GM18868 (cell line): ENCODE data around the gene MRGPRX2.

ENCODE experiments used
- ATAC-seq: cut with Tn5 transposase; IDR thresholded peaks from one replicate; pipeline ENCODE4 v1.9.1; 2021; ENCODE audit warnings: mild to moderate bottlenecking, moderate library complexity; ENCODE audit not compliant: unreplicated experiment

MRGPRX2 gene

GRCh38 chr11:19076744-19077589 is 16.4 kb upstream of the MRGPRX2 start:
- peak; percentile 82 for ATAC-seq

DNA sequence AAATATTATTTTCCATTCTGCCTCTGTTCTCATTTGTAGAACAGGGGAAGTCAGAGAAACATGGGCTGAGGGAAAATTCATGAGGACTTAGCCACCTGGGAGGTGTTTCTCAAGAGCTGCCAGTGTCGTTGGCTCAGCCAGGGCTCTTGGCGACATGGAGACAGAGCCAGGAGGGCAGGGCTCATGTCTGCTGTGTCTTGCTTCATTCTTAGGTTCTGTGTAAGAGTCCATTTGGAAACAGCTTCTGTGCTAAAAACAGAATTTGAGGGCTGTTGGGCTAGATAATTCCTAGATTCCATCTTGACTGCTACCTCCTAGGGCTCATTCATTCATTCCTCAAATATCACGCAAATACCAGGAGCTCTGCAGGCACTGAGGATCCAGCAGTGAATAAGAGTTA is 15.1 kb upstream of the MRGPRX2 start:
- no peak for ATAC-seq

DNA sequence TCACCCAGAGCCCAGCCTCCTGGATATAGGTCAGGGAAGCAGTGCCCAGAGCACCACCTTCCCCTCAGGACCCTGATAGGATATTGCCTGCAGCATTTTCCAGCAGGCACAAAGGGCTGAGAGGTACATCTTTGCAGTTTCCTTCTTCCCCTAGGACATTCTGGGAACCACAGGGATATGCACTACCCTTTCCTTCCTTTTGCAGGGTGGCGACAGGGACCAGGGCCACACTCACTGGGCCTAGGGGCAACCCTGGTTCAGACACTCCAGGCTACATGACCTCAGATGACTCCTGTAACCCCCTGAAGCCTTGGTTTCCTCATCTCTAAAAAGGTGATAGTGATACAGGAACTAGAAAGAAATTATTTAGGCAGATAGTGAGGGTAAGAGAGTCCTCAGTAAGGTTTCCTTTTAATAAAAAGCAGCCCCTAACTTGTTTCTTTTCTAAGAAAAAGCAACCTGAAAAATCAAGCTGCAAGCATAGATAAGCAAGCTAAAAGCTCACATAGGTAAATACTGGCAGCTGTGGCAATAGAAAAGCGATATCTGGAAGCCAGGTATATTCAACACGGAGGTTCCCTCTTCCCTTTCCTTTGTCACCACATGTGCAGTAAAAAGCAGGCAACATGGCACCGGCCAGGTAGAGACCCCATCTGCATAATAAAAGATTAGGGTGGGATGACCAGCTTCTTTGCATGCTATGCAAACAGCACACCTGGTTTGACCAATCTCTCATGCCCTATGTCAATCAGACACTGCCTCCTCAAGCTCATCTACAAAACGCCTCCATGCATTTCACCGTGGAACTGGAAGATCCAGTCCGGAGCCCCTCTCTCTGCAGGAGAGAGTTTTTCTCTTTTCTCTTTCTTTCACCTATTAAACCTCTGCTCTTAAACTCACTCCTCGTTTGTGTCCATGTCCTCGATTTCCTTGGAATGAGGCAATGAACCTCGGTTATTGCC is 13.2 kb upstream of the MRGPRX2 start:
- no peak for ATAC-seq

DNA sequence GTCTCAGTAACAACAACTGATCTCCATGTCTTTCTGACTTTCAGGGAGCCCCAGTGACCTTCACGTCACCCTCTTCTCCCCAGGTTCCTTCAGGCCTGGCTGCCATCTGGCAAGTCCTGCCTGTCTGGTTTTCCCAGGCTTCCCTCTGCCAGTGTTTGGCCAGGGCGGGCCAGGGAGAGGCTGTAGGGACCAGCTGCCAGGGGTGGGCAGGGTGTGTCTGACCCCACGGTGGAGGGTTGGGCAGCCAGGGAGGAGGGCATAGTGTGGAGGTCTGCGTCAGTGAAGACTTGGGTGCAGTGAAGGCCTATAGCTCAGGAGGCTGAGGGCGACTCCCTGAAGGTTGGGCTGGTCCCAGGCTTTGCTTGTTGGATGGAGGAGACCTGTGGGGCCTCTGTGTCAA is 11.9 kb upstream of the MRGPRX2 start:
- ATAC-seq: no peak

DNA sequence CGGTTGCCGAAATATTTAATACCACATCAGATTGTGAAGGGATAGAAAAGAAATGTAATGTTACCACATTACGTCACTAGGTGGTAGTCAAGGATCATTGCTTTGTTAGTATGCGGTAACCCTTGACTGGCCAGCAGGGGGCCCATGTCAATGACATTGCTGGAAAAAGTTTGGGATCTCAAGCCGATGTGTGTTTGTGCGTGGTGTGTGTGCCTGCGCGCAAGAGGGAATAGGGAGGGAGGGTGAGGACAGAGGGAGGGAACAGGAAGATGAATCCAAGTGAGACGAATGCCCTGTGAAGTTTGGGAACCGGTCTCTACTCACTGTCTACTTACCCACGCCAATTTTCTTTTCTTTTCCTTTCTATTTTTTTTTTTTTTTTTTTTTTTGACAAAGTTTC is 10.7 kb upstream of the MRGPRX2 start:
- ATAC-seq: peak; percentile 98

GRCh38 chr11:19059833-19060232 is 684 bp downstream of the MRGPRX2 start:
- ATAC-seq: no peak

DNA sequence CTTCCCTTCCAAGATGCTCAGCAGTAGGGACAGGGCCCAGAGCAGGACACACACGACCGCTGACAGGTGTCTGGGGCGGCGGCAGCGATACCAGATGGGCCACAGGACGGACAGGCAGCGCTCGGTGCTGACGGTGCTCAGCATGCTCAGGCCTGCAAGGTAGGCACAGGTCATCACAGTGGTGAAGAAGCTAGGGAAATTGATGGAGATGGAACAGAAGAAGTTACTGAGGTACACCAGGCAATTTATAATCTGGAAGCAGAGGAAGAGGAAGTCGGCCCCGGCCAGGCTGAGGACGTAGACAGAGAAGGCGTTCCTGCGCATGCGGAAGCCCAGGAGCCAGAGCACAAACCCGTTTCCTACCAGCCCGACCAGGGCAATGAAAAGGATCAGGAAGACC is 4.6 kb downstream of the MRGPRX2 start:
- no peak for ATAC-seq

- ATAC-seq: no peak
Measured at GRCh38 chr11:19055016-19055415, 5.5 kb downstream of the MRGPRX2 start.

- ATAC-seq: no peak
Measured at GRCh38 chr11:19053909-19054308, 6.6 kb downstream of the MRGPRX2 start.

GRCh38 chr11:19050281-19050680 is 10.2 kb downstream of the MRGPRX2 start:
- ATAC-seq: no peak

- no peak for ATAC-seq
Measured at GRCh38 chr11:19049351-19049750, 11.2 kb downstream of the MRGPRX2 start.

DNA sequence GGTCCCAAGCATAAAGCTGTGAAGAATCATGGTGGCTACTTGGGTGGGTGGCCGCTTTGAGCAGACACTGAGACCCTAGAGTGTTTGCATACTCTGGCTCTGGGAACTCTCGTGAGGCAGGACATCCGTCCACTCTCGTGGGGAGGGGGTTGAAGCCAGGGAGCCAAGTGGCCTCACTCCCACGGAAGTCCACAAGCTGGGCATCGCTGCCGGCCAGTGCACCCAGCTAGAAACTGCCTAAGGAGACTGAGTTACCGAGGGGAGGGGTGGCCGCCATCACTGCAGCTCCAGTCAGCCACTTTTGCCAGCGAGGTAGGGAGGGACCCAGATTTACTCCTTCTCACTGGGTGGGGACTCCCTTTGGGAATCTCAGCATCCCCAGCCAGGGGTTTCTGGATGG is 20.5 kb downstream of the MRGPRX2 start:
- ATAC-seq: no peak

GRCh38 chr11:19039409-19039808 is 21.1 kb downstream of the MRGPRX2 start:
- no peak for ATAC-seq

DNA sequence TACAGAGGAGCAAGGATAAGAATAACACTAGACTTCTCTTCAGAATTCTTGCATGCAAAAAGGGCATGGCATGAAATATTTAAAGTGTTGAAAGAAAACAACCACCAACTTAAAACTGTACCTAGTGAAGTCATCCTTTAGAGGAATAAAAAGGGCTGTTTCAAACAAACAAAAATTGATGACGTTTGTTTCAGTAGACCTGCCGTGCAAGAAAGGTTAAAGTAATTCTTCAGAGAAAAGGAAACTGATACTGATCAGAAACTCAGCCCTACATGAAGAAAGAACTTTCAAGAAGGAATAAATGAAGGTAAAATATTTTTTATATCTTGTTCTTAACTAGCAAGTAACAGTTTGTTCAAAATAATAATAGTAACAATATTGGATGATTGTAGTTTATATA is 27.5 kb downstream of the MRGPRX2 start:
- no peak for ATAC-seq

DNA sequence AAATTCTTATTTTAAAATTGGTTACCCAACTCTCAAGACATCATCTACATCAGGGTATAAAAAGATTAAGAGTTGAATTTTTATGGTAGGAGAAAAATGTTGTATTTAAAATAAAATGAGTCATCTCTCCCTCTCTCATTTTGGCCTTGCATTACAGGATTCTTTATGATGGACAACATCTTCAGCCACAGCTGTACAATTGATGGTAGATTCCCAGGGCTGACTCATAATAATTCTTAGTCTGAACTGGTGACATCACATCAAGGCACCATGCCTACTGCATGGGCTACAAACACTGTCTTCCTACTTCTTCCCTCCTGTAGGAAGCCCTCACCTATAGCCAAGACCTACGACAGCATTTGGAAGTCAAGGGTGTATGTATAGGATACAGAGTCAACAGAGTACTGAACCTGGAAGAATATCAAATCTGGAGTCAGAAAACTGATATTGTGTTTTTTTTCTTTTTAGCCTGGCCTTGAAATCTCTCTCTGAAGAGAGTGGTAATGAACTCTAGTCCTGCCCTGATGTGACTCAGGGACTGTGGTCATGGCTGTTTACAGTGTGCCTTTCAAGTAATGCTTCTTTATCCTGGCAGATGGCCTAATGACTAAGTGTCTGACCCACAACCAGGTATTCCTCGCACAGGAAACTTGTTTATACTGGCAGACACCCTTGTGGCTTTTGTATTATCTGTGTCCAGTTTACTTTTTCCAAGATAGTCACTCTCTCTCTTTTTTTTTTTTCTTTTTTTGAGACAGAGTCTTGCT is 32.5 kb downstream of the MRGPRX2 start:
- peak; percentile 57 for ATAC-seq

GRCh38 chr11:19026862-19027261 is 33.7 kb downstream of the MRGPRX2 start:
- ATAC-seq: no peak

GRCh38 chr11:19025481-19026406 is 34.8 kb downstream of the MRGPRX2 start:
- no peak for ATAC-seq

DNA sequence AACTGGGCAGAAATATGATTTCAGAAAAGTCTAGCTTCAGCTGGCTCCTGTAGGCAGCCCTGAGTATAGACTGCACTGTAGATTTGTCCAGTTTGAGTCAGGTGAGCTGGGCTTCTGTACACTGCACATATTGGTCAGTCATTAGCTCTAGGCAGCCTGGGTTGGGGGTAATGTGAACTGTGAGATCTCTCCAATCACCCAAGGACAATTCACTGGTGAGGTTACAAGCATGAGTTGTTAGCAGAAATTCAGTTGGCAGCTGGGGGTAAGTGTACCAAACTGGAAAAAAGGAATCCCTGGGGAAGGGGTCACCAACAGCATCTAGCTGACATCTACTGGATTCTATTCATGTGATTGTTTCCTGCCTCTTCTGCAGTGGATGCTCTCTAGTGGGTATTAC is 39.7 kb downstream of the MRGPRX2 start:
- ATAC-seq: no peak

GRCh38 chr11:19018901-19019300 is 41.6 kb downstream of the MRGPRX2 start:
- ATAC-seq: no peak
